HepG2 (cell line): ENCODE data around the gene TXLNA. TPM values are rescaled to one million over a fixed set of nuclear protein-coding genes. Genes with fewer than 3 reads are reported as not detected.

Experiments used
- IKZF4 ChIP-seq: sonication (generic); formaldehyde crosslinking; IDR thresholded peaks from 2 replicates; pipeline ENCODE4 v1.5.1; 2020; ENCODE audit warnings: borderline replicate concordance, mild to moderate bottlenecking, low read depth, missing genetic modification reagents; ENCODE audit errors: not compliant biosample characterization
- MYC ChIP-seq: sonication (generic); formaldehyde crosslinking; IDR thresholded peaks from 2 replicates; pipeline ENCODE4 v1.9.0; 2021; ENCODE audit warnings: missing genetic modification reagents, borderline replicate concordance
- NRL ChIP-seq: sonication (generic); formaldehyde crosslinking; IDR thresholded peaks from 2 replicates; pipeline ENCODE4 v1.5.0; 2020; ENCODE audit warnings: missing genetic modification reagents, mild to moderate bottlenecking, moderate library complexity, borderline replicate concordance
- PPARG ChIP-seq: conservative IDR thresholded peaks from 2 replicates; pipeline ENCODE4 v1.6.1; 2016; ENCODE audit warnings: missing biosample characterization, missing genetic modification reagents
- ZNF235 ChIP-seq: sonication (generic); formaldehyde crosslinking; IDR thresholded peaks from 2 replicates; pipeline ENCODE4 v1.8.1; 2023; ENCODE audit warnings: mild to moderate bottlenecking, missing genetic modification reagents, borderline replicate concordance
- ZNF432 ChIP-seq: sonication (generic); formaldehyde crosslinking; IDR thresholded peaks from 2 replicates; pipeline ENCODE4 v1.5.0; 2020; ENCODE audit warnings: missing genetic modification reagents, mild to moderate bottlenecking, borderline replicate concordance
- ZNF44 ChIP-seq: sonication (generic); formaldehyde crosslinking; IDR thresholded peaks from 2 replicates; pipeline ENCODE4 v1.5.1; 2020; ENCODE audit warnings: mild to moderate bottlenecking, missing genetic modification reagents
- ZNF546 ChIP-seq: sonication (generic); formaldehyde crosslinking; conservative IDR thresholded peaks from 2 replicates; pipeline ENCODE4 v1.8.1; 2023; ENCODE audit warnings: mild to moderate bottlenecking, missing genetic modification reagents
- ZSCAN31 ChIP-seq: sonication (generic); formaldehyde crosslinking; IDR thresholded peaks from 2 replicates; pipeline ENCODE4 v1.5.0; 2020; ENCODE audit warnings: low read depth, mild to moderate bottlenecking, missing genetic modification reagents
- polyA plus RNA-seq, 8 experiments: library from polyadenylated mRNA; depleted of rRNA in 3 of 8; stranded (reverse) in 7 of 8; unstranded in 1 of 8; fragments of >200 nt; fragmentation: Illumina TruSeq in 4 of 8; extraction: Trizol in 4 of 8; gene quantifications; 2 replicates each; pipeline versions ENCODE4 v1.2.1 to v1.2.3, GENCODE V29; 2011 to 2016; ENCODE audit warnings: low read depth in 4 of 8, missing spikeins in 1 of 8, mixed read lengths in 1 of 8; ENCODE audit not compliant: insufficient read depth in 1 of 8
- total RNA-seq, 5 experiments: library from RNA; depleted of rRNA; stranded (reverse); fragments of >200 nt; fragmentation: Illumina TruSeq; extraction: Trizol; gene quantifications; 2 replicates each; pipeline ENCODE4 v1.2.3, GENCODE V29; 2016; ENCODE audit warnings: low read depth in 1 of 5
- TF ChIP-seq, protein P1 (sequence below): sonication (generic); formaldehyde crosslinking; IDR thresholded peaks from 2 replicates; pipeline ENCODE4 v1.4.0; 2020; ENCODE audit warnings: missing genetic modification reagents
- TF ChIP-seq, protein P2 (sequence below): sonication (generic); IDR thresholded peaks from 2 replicates; pipeline ENCODE4 v1.6.1; 2016; ENCODE audit warnings: low read depth, borderline replicate concordance
- TF ChIP-seq, protein P3 (sequence below): IDR thresholded peaks from 2 replicates; pipeline ENCODE4 v1.6.1; 2016; ENCODE audit warnings: low read depth
- TF ChIP-seq, protein P4 (sequence below): sonication (generic); formaldehyde crosslinking; IDR thresholded peaks from 2 replicates; pipeline ENCODE4 v1.5.0; 2020; ENCODE audit warnings: mild to moderate bottlenecking, missing genetic modification reagents
- TF ChIP-seq, protein P5 (sequence below): sonication (generic); formaldehyde crosslinking; IDR thresholded peaks from 2 replicates; pipeline ENCODE4 v1.4.0; 2020; ENCODE audit warnings: mild to moderate bottlenecking, low read depth, missing genetic modification reagents

Gene TXLNA
- total and polyA plus RNA-seq, 2 of the 13 experiments (the other 11 are each of a cell fraction or from before 2014, with no cell fraction given), result 29.6 to 67.8 TPM

DNA sequence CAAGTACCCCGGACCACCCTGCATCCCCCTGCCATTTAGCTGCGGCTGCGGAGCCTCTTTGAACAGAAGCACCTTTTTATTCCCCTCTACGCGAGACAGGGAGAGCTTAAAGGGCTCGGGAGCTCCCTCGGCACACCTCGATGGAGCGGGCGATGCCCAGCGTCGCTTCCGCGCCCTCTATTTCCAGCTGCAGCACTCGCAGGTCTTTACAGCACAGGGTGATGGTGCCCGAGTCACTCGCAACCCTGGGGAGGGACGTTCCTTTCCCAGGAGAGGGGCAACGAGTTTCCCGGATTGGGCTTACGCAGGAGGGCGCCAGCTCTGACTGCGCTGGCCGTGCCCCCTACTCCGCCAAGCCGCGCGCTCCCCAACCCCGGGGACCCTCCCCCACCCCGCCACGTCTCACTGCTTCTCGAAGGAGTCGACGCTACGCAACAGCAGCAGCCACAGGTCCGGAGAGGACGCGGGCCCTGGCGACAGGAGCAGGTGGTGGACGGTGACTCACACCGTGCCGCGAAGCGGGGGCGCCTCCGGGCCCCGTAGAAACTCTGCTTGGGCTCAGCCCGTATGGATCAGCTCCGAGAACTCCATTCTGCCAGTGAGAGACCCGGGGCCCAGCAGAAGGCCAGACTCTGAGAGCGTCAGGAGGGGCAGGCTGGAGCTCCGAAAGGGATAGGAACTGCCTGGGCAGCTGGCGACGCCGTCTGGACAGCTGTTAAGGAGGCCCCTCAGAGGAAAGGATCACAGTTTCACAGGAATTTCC, 61.7 kb downstream of the TXLNA start (continued):
- TF ChIP-seq, protein P1, sequence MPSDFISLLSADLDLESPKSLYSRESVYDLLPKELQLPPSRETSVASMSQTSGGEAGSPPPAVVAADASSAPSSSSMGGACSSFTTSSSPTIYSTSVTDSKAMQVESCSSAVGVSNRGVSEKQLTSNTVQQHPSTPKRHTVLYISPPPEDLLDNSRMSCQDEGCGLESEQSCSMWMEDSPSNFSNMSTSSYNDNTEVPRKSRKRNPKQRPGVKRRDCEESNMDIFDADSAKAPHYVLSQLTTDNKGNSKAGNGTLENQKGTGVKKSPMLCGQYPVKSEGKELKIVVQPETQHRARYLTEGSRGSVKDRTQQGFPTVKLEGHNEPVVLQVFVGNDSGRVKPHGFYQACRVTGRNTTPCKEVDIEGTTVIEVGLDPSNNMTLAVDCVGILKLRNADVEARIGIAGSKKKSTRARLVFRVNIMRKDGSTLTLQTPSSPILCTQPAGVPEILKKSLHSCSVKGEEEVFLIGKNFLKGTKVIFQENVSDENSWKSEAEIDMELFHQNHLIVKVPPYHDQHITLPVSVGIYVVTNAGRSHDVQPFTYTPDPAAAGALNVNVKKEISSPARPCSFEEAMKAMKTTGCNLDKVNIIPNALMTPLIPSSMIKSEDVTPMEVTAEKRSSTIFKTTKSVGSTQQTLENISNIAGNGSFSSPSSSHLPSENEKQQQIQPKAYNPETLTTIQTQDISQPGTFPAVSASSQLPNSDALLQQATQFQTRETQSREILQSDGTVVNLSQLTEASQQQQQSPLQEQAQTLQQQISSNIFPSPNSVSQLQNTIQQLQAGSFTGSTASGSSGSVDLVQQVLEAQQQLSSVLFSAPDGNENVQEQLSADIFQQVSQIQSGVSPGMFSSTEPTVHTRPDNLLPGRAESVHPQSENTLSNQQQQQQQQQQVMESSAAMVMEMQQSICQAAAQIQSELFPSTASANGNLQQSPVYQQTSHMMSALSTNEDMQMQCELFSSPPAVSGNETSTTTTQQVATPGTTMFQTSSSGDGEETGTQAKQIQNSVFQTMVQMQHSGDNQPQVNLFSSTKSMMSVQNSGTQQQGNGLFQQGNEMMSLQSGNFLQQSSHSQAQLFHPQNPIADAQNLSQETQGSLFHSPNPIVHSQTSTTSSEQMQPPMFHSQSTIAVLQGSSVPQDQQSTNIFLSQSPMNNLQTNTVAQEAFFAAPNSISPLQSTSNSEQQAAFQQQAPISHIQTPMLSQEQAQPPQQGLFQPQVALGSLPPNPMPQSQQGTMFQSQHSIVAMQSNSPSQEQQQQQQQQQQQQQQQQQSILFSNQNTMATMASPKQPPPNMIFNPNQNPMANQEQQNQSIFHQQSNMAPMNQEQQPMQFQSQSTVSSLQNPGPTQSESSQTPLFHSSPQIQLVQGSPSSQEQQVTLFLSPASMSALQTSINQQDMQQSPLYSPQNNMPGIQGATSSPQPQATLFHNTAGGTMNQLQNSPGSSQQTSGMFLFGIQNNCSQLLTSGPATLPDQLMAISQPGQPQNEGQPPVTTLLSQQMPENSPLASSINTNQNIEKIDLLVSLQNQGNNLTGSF (CRISPR knock-in tag), result peak; percentile 80
- TF ChIP-seq ZNF546 (CRISPR knock-in tag) (no peak), NRL (no peak), ZNF44 (CRISPR knock-in tag) (no peak), IKZF4 (CRISPR knock-in tag) (no peak), PPARG (CRISPR knock-in tag) (no peak), MYC (no peak), ZNF235 (CRISPR knock-in tag) (no peak), ZNF432 (no peak), ZSCAN31 (CRISPR knock-in tag) (no peak)
- TF ChIP-seq, protein P2, sequence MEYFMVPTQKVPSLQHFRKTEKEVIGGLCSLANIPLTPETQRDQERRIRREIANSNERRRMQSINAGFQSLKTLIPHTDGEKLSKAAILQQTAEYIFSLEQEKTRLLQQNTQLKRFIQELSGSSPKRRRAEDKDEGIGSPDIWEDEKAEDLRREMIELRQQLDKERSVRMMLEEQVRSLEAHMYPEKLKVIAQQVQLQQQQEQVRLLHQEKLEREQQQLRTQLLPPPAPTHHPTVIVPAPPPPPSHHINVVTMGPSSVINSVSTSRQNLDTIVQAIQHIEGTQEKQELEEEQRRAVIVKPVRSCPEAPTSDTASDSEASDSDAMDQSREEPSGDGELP, result peak; percentile 73; the same call in 1 of the 2 replicates
- TF ChIP-seq, protein P3, sequence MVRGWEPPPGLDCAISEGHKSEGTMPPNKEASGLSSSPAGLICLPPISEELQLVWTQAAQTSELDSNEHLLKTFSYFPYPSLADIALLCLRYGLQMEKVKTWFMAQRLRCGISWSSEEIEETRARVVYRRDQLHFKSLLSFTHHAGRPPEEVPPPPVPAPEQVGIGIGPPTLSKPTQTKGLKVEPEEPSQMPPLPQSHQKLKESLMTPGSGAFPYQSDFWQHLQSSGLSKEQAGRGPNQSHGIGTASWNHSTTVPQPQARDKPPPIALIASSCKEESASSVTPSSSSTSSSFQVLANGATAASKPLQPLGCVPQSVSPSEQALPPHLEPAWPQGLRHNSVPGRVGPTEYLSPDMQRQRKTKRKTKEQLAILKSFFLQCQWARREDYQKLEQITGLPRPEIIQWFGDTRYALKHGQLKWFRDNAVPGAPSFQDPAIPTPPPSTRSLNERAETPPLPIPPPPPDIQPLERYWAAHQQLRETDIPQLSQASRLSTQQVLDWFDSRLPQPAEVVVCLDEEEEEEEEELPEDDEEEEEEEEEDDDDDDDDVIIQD (CRISPR knock-in tag), result no peak
- TF ChIP-seq, protein P4, sequence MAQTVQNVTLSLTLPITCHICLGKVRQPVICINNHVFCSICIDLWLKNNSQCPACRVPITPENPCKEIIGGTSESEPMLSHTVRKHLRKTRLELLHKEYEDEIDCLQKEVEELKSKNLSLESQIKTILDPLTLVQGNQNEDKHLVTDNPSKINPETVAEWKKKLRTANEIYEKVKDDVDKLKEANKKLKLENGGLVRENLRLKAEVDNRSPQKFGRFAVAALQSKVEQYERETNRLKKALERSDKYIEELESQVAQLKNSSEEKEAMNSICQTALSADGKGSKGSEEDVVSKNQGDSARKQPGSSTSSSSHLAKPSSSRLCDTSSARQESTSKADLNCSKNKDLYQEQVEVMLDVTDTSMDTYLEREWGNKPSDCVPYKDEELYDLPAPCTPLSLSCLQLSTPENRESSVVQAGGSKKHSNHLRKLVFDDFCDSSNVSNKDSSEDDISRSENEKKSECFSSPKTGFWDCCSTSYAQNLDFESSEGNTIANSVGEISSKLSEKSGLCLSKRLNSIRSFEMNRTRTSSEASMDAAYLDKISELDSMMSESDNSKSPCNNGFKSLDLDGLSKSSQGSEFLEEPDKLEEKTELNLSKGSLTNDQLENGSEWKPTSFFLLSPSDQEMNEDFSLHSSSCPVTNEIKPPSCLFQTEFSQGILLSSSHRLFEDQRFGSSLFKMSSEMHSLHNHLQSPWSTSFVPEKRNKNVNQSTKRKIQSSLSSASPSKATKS (CRISPR knock-in tag), result no peak
- TF ChIP-seq, protein P5, sequence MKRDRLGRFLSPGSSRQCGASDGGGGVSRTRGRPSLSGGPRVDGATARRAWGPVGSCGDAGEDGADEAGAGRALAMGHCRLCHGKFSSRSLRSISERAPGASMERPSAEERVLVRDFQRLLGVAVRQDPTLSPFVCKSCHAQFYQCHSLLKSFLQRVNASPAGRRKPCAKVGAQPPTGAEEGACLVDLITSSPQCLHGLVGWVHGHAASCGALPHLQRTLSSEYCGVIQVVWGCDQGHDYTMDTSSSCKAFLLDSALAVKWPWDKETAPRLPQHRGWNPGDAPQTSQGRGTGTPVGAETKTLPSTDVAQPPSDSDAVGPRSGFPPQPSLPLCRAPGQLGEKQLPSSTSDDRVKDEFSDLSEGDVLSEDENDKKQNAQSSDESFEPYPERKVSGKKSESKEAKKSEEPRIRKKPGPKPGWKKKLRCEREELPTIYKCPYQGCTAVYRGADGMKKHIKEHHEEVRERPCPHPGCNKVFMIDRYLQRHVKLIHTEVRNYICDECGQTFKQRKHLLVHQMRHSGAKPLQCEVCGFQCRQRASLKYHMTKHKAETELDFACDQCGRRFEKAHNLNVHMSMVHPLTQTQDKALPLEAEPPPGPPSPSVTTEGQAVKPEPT (CRISPR knock-in tag), result peak; percentile 100
